ENCODE results near the gene CCDC102B.

- TF ChIP-seq EZH2 (IDR thresholded peaks at IDR 0.05; ENCODE audit: borderline replicate concordance, insufficient read depth, low read depth, low read length, poor library complexity, severe bottlenecking) (no peak), CTCF (IDR thresholded peaks at IDR 0.05) (no peak)
These were observed 305.1 kb downstream of the CCDC102B start for GRCh38 chr18:69102959-69103358.
